Measurements from ENCODE around the gene CADM1.

GRCh38 chr11:115334932-115335788, 169.1 kb downstream of the CADM1 start:
- TF ChIP-seq CTCF (IDR thresholded peaks at IDR 0.05; ENCODE audit: low read depth, low read length) (peak; percentile 80), EZH2phosphoT487 (IDR thresholded peaks at IDR 0.05; ENCODE audit: low read depth) (no peak)

All from OCI-LY3 (cell line).